Endothelial cell (in vitro differentiated cells): ENCODE data around the gene PIP5K1B. TPM values are rescaled to one million over a fixed set of nuclear protein-coding genes. Genes with fewer than 3 reads are reported as not detected.
A peak's percentile ranks its signal among the peaks of the same experiment; 100 is the strongest.

Source experiments
- DNase-seq: peaks from one replicate; pipeline ENCODE4 v3.0.0; 2021; ENCODE audit warnings: low spot score
- H3K27ac Mint-ChIP-seq: one replicate; pipeline ENCODE4 v1.8.0; 2021; ENCODE audit warnings: mixed read lengths, inconsistent platforms; ENCODE audit not compliant: unreplicated experiment
- H3K27me3 Mint-ChIP-seq: one replicate; pipeline ENCODE4 v1.8.0; 2021; ENCODE audit warnings: mild to moderate bottlenecking, moderate library complexity, mixed read lengths, inconsistent platforms; ENCODE audit not compliant: unreplicated experiment
- H3K36me3 Mint-ChIP-seq: one replicate; pipeline ENCODE4 v1.8.0; 2021; ENCODE audit warnings: mild to moderate bottlenecking, low read depth, mixed read lengths, inconsistent platforms; ENCODE audit not compliant: unreplicated experiment
- H3K4me1 Mint-ChIP-seq: one replicate; pipeline ENCODE4 v1.8.0; 2021; ENCODE audit warnings: mild to moderate bottlenecking, mixed read lengths, inconsistent platforms; ENCODE audit not compliant: unreplicated experiment
- H3K4me3 Mint-ChIP-seq: one replicate; pipeline ENCODE4 v1.8.0; 2021; ENCODE audit warnings: mild to moderate bottlenecking, mixed read lengths, inconsistent platforms; ENCODE audit not compliant: unreplicated experiment
- H3K9me3 Mint-ChIP-seq: one replicate; pipeline ENCODE4 v1.8.0; 2021; ENCODE audit warnings: mixed read lengths, inconsistent platforms; ENCODE audit not compliant: unreplicated experiment
- total RNA-seq: library from RNA; stranded (reverse); fragmentation: NEBNext Ultra II Directional; extraction: Animal tissue kit (Norgen Biotek cat#: 25700); gene quantifications from one replicate; pipeline ENCODE4 v1.2.1, GENCODE V29; 2021; ENCODE audit not compliant: unreplicated experiment
- TF ChIP-seq, protein P1 (sequence below): fragments of 200-600 bp; sonication (generic); IDR thresholded peaks from one replicate; pipeline ENCODE4 v1.5.0; 2021; ENCODE audit warnings: antibody characterized with exemption; ENCODE audit not compliant: unreplicated experiment

Gene PIP5K1B
- total RNA-seq, 1 donor from 2014 or later, result 1.8 TPM

DNA sequence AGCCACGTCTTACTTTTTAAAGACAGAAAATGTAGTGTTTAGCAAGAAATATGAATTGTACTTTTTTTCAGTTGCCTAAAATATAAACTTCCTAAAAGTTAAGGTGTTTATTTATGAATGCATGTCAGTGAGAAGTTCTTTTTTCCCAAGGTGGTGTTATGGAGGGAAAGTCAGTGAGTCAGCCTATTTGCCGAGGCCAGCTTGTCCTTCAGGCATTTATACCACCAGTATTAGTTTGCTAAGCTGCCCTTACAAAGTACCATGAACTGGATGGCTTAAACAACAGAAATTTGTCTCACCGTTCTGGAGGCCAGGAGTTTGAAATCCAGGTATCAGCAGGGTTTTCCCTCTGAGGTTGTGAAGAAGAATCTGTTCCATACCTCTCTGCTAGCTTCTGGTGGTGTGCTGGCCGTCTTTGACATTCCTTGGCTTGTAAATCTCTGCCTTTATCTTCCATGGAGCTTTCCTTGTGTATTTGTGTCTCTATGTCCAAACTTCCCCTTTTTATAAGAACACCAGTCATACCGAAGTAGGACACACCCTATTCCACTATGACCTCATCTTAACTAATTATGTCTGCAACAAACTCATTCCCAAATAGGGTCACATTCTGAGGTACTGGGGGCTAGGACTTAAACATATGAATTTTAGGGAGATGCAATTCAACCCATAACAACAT, 270.5 kb downstream of the PIP5K1B start:
- Mint-ChIP-seq H3K27me3 (peaks cover 3% of the 10 kb centered on the region), H3K4me1 (peaks cover 22% of the 10 kb centered on the region), H3K27ac (no peak overlapping the region), H3K9me3 (no peaks in the 10 kb centered on the region), H3K36me3 (no peaks in the 10 kb centered on the region), H3K4me3 (no peak overlapping the region)
- TF ChIP-seq, protein P1, sequence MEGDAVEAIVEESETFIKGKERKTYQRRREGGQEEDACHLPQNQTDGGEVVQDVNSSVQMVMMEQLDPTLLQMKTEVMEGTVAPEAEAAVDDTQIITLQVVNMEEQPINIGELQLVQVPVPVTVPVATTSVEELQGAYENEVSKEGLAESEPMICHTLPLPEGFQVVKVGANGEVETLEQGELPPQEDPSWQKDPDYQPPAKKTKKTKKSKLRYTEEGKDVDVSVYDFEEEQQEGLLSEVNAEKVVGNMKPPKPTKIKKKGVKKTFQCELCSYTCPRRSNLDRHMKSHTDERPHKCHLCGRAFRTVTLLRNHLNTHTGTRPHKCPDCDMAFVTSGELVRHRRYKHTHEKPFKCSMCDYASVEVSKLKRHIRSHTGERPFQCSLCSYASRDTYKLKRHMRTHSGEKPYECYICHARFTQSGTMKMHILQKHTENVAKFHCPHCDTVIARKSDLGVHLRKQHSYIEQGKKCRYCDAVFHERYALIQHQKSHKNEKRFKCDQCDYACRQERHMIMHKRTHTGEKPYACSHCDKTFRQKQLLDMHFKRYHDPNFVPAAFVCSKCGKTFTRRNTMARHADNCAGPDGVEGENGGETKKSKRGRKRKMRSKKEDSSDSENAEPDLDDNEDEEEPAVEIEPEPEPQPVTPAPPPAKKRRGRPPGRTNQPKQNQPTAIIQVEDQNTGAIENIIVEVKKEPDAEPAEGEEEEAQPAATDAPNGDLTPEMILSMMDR, result no peak
- DNase-seq, result no peak

- H3K9me3 Mint-ChIP-seq, result no peaks in the 10 kb centered on the region
- TF ChIP-seq, protein P1, result no peak
- no peaks in the 10 kb centered on the region for H3K36me3 Mint-ChIP-seq
- H3K4me3 Mint-ChIP-seq, result no peak overlapping the region
- peaks cover 34% of the 10 kb centered on the region for H3K4me1 Mint-ChIP-seq
- H3K27me3 Mint-ChIP-seq, result peaks cover 3% of the 10 kb centered on the region
- H3K27ac Mint-ChIP-seq, result no peak overlapping the region
- DNase-seq, result no peak
Observed at GRCh38 chr9:68978066-68978465, 273.0 kb downstream of the PIP5K1B start.

DNA sequence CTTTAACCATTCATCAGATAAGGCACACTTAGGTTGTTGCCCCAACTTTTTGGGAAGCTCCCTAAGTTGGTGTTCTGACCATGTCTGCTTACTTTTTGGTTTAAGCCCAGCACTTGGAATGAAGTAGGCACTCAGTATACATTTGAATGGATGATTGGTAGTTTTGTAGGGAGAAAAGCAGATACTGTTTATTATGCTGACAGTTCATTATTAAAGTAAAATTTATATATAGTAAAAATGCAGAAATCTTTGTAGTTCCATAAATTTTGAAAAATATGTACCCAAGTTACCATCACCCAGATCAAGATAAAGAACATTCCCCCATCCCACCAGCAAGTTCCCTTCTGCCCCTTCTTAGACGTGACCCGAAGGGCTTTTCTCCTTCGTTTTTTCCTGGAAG, 273.5 kb downstream of the PIP5K1B start:
- TF ChIP-seq, protein P1, result no peak
- peaks cover 4% of the 10 kb centered on the region for H3K27me3 Mint-ChIP-seq
- no peak for DNase-seq
- H3K36me3 Mint-ChIP-seq, result no peaks in the 10 kb centered on the region
- no peaks in the 10 kb centered on the region for H3K9me3 Mint-ChIP-seq
- H3K27ac Mint-ChIP-seq, result no peak overlapping the region
- H3K4me3 Mint-ChIP-seq, result no peak overlapping the region
- H3K4me1 Mint-ChIP-seq, result peaks cover 34% of the 10 kb centered on the region

DNA sequence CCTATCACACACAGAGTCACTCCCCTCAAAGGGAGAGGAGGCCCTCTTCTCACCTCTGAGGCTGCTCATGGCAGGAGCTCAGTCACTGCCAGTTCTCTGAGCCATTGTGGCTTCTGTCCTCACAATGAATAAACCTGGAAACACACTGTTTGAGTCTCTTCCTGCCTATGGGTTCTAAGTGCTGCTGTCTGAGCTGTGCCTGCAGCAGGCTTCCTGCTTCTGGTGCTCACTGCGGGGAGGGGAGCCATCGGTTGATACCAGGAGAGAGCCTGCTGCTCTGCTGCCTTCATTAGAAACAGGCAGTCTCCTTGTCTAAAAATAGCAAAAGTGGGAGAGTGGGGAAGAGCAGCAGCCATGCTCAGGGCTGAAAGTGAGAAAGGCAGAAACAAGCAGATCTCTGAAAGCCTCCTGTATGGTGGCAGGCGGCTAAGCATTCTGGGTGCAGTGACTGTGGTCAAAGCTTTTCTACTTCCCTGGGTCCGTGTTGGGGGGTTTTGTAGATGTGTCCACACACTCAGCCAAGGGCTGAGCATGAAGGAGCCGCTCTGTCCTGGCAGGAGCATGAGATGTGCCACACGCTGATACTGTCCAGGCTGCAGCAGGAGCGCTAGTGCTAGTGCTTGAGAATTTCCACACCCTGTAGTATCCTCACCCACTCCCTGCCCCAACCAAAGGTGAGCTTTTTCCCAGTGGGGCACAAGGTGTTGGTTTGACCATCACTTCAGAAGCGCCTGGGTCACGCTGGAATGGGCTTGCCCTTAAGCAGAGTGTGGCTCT, 274.7 kb downstream of the PIP5K1B start:
- no peaks in the 10 kb centered on the region for H3K36me3 Mint-ChIP-seq
- no peak overlapping the region for H3K4me3 Mint-ChIP-seq
- TF ChIP-seq, protein P1, result no peak
- no peaks in the 10 kb centered on the region for H3K9me3 Mint-ChIP-seq
- DNase-seq, result peak; percentile 28
- peaks cover 34% of the 10 kb centered on the region for H3K4me1 Mint-ChIP-seq
- H3K27me3 Mint-ChIP-seq, result peaks cover 4% of the 10 kb centered on the region
- H3K27ac Mint-ChIP-seq, result peak overlapping the region; percentile 69
